ENCODE data around the gene TASOR. TPM values are rescaled to one million over a fixed set of nuclear protein-coding genes. Genes with fewer than 3 reads are reported as not detected.
"Not testable (repeated sequence)": the region's sequence is repeated elsewhere in the genome, so short reads cannot be mapped to it uniquely, and the experiment has no call there.

The TASOR gene
- total and polyA plus RNA-seq, 7 donors: 22.2 to 84.9 (median 67.9) TPM

GRCh38 chr3:56700151-56700550, 17.1 kb upstream of the TASOR start:
- Histone ChIP-seq H3K27ac (no peak overlapping the region), H3K9me3 (no peaks in the 10 kb centered on the region), H3K27me3 (no peaks in the 10 kb centered on the region), H3K4me3 (no peak overlapping the region), H3K36me3 (no peaks in the 10 kb centered on the region), H3K4me1 (peaks cover 0 to 7% (median 3%) of the 10 kb centered on the region in 4 donors)
- WGBS, 2 donors: 70 to 73% methylated on average over 4 of the region's 4 CpGs
- no peak for DNase-seq
- intact Hi-C loops (cut with DNase I): loop anchor here (10.0 kb wide), 1 partner anchor 395 kb away; no protein-coding TSS in a partner anchor
- no peak for TF ChIP-seq CTCF (IDR thresholded peaks at IDR 0.05)
- no peak for TF ChIP-seq POLR2A (IDR thresholded peaks at IDR 0.05)
- no peak for TF ChIP-seq POLR2AphosphoS5 (IDR thresholded peaks at IDR 0.05)
- no peak for TF ChIP-seq EP300 (IDR thresholded peaks at IDR 0.05)

DNA sequence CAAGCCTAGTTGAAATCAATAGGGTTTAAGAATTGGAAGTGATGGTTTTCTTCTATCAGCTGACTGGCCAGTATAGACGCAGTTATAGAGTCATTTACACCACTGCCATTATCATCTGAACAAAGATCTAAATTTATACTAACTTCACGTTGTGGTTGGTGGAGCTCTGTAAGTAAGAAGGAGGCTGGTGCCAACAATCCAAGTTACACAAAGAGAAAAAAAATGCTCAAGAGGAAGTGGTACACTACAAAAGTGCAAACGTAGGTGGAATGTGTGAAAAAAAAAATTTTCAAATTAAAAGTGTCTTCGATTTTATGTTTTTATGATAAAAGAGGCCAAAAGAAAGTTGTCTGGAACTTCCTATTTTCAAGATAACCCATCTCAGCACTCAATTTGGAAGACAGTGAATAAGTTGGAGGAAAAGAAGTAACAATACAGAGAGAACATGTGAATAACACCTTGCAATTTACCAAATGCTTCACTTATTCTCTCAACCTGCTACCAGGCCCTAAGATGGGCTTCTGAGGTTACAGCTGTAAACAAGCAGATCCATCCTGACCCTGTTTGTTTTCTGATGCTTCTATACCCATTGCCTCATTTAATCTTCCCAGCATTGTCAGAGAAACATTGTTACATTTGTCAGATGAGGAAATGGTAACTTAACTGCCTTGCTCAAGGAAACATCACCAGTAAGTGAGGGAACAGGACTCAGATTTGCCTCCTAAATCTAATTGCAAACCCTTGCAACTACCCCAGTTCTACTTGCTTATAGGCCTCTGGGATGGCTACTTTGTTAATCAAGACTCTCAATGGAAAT, 12.0 kb upstream of the TASOR start:
- intact Hi-C loops (cut with DNase I): no loop called here
- Histone ChIP-seq H3K4me1 (no peaks in the 10 kb centered on the region), H3K4me3 (no peak overlapping the region), H3K36me3 (no peaks in the 10 kb centered on the region), H3K27me3 (no peaks in the 10 kb centered on the region), H3K27ac (no peak overlapping the region), H3K9me3 (no peaks in the 10 kb centered on the region)
- WGBS, 2 donors: 28 to 42% methylated on average over 4 of the region's 4 CpGs
- DNase-seq: no peak
- TF ChIP-seq CTCF (IDR thresholded peaks at IDR 0.05) (no peak), EP300 (IDR thresholded peaks at IDR 0.05) (no peak), POLR2A (IDR thresholded peaks at IDR 0.05) (no peak), POLR2AphosphoS5 (IDR thresholded peaks at IDR 0.05) (no peak)

DNA sequence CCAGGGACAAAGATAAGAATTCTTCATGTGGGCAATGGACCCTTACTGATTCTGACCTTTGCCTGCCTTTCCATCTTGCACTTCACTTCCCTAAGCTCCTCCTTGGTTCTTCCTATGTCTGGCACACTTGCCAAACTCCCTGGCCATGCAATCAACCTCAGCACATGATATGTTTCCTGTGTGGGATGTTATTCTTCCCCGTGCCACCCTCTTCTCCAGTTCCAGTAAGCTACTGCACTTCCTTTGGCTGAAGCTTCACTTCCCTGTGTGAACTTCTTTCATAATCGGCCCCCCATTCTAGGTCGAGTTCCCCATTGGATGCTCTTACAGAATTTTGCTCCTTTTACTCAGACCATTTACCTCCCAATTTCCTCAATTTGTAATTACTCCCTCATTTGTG, 10.7 kb upstream of the TASOR start:
- Histone ChIP-seq H3K9me3 (no peaks in the 10 kb centered on the region), H3K36me3 (no peaks in the 10 kb centered on the region), H3K4me3 (no peak overlapping the region), H3K4me1 (no peaks in the 10 kb centered on the region), H3K27me3 (no peaks in the 10 kb centered on the region), H3K27ac (no peak overlapping the region)
- 49 to 81% methylated on average over 3 of the region's 3 CpGs for WGBS, 2 donors
- intact Hi-C loops (cut with DNase I): no loop called here
- no peak for DNase-seq
- TF ChIP-seq POLR2A (IDR thresholded peaks at IDR 0.05) (no peak), CTCF (IDR thresholded peaks at IDR 0.05) (no peak), EP300 (IDR thresholded peaks at IDR 0.05) (no peak), POLR2AphosphoS5 (IDR thresholded peaks at IDR 0.05) (peak in 1 of 4 donors; percentile 37)

DNA sequence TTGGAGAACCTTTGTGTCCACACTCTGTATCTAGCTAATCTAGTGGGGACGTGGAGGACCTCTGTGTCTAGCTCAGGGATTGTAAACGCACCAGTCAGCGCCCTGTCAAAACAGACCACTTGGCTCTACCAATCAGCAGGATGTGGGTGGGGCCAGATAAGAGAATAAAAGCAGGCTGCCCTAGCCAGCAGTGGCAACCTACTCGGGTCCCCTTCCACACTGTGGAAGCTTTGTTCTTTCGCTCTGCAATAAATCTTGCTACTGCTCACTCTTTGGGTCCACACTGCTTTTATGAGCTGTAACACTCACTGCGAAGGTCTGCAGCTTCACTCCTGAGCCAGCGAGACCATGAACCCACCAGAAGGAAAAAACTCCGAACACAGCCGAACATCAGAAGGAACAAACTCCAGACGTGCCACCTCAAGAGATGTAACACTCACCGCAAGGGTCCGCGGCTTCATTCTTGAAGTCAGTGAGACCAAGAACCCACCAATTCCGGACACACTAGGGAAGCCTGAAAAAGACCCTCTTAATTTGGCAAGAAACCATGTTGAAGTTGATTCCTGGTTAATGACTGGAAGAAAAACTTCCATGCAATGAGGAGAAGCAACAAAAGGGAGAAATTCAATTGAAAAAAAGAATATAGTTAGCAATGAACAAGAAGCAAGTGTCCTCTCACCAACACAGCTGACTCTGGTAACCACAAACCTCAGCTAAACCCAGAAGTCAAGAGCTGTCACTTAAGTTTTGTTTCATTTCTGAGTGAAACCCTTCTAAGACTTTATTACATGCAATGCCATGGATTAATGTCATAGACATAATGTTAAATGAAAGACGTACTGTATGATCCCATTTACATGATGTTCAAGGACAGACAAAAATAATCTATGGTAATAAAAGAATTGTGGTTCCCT, 9.7 kb upstream of the TASOR start:
- H3K4me1 ChIP-seq; H3K9me3 ChIP-seq; DNase-seq; H3K36me3 ChIP-seq; intact Hi-C loops (cut with DNase I); H3K4me3 ChIP-seq; H3K27me3 ChIP-seq; H3K27ac ChIP-seq: not testable (repeated sequence)
- WGBS, 2 donors: 66 to 70% methylated on average over 15 of the region's 15 CpGs

DNA sequence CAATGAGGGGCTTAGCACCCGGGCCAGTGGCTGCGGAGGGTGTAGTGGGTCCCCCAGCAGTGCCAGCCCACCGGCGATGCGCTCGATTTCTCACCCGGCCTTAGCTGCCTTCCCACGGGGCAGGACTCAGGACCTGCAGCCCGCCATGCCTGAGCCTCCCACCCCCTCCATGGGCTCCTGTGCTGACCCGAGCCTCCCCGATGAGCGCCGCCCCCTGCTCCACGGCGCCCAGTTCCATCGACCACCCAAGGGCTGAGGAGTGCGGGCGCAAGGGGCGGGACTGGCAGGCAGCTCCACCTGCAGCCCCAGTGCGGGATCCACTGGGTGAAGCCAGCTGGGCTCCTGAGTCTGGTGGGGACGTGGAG, 8.9 kb upstream of the TASOR start:
- 95 to 98% methylated on average over 20 to 21 of the region's 21 CpGs for WGBS, 2 donors
- H3K4me3 ChIP-seq; H3K4me1 ChIP-seq; H3K36me3 ChIP-seq; DNase-seq; intact Hi-C loops (cut with DNase I); H3K9me3 ChIP-seq; H3K27me3 ChIP-seq; H3K27ac ChIP-seq: not testable (repeated sequence)

Measured in sigmoid colon (tissue), 7 donors.